Measurements from ENCODE around the gene MYO1B. TPM values are rescaled to one million over a fixed set of nuclear protein-coding genes. Genes with fewer than 3 reads are reported as not detected.

The MYO1B gene
- total RNA-seq, 1 experiment from 2014 or later: 80.3 TPM

DNA sequence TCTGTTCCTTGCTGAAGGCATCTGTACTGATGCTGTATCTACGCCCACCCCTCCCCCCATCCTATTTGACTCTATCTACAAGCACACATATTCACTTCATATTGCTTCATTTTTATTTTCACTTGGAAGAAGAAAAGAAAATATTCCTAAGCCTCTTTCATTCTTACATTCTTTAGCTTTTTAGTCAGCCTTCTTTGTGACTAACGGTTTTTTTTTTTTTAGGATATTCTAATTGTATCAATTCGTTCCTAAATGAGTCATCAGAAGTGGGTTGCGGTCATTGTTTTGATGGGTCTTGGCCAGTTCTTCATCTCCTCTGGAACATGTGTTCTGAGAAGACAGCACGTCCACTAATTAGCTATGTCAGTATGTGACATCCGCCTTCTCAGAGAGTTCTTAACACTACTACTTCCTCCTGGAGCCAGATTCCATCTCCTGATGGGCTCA lies 88.7 kb downstream of the MYO1B start:
- no TSS peak for BruUV-seq (replicated peaks)

DNA sequence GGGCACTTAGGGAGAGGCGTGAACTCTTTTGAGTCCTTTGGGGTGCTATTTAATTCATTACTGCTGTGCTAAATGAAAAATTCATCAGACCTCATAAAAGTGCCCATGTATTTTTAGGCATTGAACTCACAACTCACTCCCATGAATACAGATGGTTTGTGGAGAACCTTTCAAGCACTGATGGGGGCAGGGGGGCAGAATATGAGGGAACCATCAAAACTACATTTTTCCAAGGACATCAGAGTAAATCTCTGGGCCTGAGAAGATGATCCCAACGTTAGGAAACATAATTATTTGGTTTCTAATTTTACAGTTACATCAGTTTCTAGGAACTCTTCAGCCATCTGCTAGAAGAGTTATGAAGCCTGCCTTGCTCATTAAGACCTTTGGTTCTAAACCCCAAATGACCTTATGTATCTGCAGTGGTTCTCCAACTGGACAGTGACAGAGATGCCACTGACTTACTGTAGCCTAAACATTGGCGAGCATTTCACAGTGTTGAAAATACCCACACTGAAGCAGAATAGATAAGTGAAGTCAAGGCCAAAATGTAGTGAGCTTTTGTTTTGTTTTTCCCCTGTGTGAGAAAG lies 90.8 kb downstream of the MYO1B start:
- H3K27me3 Mint-ChIP-seq (ENCODE audit: insufficient read depth, unreplicated experiment): no peaks in the 10 kb centered on the region
- ChIA-PET POLR2A (no interaction called here), CTCF (no interaction called here)
- no peak overlapping the region for H3K4me3 Mint-ChIP-seq (ENCODE audit: unreplicated experiment)
- Histone ChIP-seq H3K4me1 (no peaks in the 10 kb centered on the region), H3K36me3 (ENCODE audit: control insufficient read depth, insufficient read depth, low read length) (no peaks in the 10 kb centered on the region), H3K27me3 (replicated peaks; ENCODE audit: control insufficient read depth, insufficient read depth, low read length) (no peaks in the 10 kb centered on the region), H3K9me3 (no peaks in the 10 kb centered on the region), H3K4me3 (ENCODE audit: low read depth, low read length) (no peak overlapping the region)
- no TSS peak for BruUV-seq (replicated peaks)
- H3K36me3 Mint-ChIP-seq (ENCODE audit: insufficient read depth, unreplicated experiment): peaks cover 12% of the 10 kb centered on the region
- no peak for DNase-seq
- H3K4me1 Mint-ChIP-seq (ENCODE audit: low read depth, unreplicated experiment): no peaks in the 10 kb centered on the region
- no peak overlapping the region for H3K27ac Mint-ChIP-seq (ENCODE audit: unreplicated experiment)
- intact Hi-C loops (cut with micrococcal nuclease; ENCODE audit: unreplicated experiment): no loop called here
- no peaks in the 10 kb centered on the region for H3K9me3 Mint-ChIP-seq (ENCODE audit: unreplicated experiment)
- TF ChIP-seq, protein P1, sequence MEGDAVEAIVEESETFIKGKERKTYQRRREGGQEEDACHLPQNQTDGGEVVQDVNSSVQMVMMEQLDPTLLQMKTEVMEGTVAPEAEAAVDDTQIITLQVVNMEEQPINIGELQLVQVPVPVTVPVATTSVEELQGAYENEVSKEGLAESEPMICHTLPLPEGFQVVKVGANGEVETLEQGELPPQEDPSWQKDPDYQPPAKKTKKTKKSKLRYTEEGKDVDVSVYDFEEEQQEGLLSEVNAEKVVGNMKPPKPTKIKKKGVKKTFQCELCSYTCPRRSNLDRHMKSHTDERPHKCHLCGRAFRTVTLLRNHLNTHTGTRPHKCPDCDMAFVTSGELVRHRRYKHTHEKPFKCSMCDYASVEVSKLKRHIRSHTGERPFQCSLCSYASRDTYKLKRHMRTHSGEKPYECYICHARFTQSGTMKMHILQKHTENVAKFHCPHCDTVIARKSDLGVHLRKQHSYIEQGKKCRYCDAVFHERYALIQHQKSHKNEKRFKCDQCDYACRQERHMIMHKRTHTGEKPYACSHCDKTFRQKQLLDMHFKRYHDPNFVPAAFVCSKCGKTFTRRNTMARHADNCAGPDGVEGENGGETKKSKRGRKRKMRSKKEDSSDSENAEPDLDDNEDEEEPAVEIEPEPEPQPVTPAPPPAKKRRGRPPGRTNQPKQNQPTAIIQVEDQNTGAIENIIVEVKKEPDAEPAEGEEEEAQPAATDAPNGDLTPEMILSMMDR (IDR thresholded peaks at IDR 0.05; ENCODE audit: insufficient read depth in 1 of 2, low read depth in 1 of 2, low read length in 1 of 2, severe bottlenecking in 1 of 2, unreplicated experiment in 1 of 2): no peak

More for the DNA sequence above, 88.7 kb downstream of the MYO1B start:
- Mint-ChIP-seq H3K4me1 (ENCODE audit: low read depth, unreplicated experiment) (peaks cover under 1% of the 10 kb centered on the region), H3K36me3 (ENCODE audit: insufficient read depth, unreplicated experiment) (peaks cover 25% of the 10 kb centered on the region), H3K9me3 (ENCODE audit: unreplicated experiment) (no peaks in the 10 kb centered on the region), H3K4me3 (ENCODE audit: unreplicated experiment) (no peak overlapping the region), H3K27me3 (ENCODE audit: insufficient read depth, unreplicated experiment) (no peaks in the 10 kb centered on the region), H3K27ac (ENCODE audit: unreplicated experiment) (no peak overlapping the region)
- no peaks in the 10 kb centered on the region for H3K4me1 ChIP-seq
- intact Hi-C loops (cut with micrococcal nuclease; ENCODE audit: unreplicated experiment): no loop called here
- CTCF ChIA-PET: no interaction called here
- no peaks in the 10 kb centered on the region for H3K9me3 ChIP-seq
- DNase-seq: no peak
- no peak overlapping the region for H3K4me3 ChIP-seq (ENCODE audit: low read depth, low read length)
- TF ChIP-seq, protein P1 (IDR thresholded peaks at IDR 0.05; ENCODE audit: insufficient read depth in 1 of 2, low read depth in 1 of 2, low read length in 1 of 2, severe bottlenecking in 1 of 2, unreplicated experiment in 1 of 2): no peak
- H3K36me3 ChIP-seq (ENCODE audit: control insufficient read depth, insufficient read depth, low read length): no peaks in the 10 kb centered on the region; the same call in 1 of the 2 replicates
- POLR2A ChIA-PET: no interaction called here
- no peaks in the 10 kb centered on the region for H3K27me3 ChIP-seq (replicated peaks; ENCODE audit: control insufficient read depth, insufficient read depth, low read length)

DNA sequence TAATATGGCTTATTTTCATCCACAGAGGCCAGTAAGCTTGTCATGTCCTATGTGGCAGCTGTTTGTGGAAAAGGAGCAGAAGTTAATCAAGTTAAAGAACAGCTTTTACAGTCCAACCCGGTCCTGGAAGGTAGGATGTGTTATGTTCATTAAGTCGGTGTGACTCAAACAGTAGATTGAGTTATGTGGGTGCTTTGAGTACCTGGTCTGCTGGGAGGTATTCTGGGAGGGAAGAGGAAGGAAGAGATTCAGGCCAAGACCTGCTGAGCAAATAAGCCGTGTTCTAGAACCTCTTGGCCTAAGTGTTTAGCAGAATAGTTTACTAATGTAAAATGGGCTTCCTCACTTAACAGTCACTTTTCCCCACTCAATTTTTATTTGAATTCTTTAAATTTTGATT lies 96.2 kb downstream of the MYO1B start:
- Histone ChIP-seq H3K9me3 (no peaks in the 10 kb centered on the region), H3K4me1 (no peaks in the 10 kb centered on the region), H3K27me3 (replicated peaks; ENCODE audit: control insufficient read depth, insufficient read depth, low read length) (no peaks in the 10 kb centered on the region), H3K36me3 (ENCODE audit: control insufficient read depth, insufficient read depth, low read length) (no peaks in the 10 kb centered on the region), H3K4me3 (ENCODE audit: low read depth, low read length) (no peak overlapping the region)
- Mint-ChIP-seq H3K27ac (ENCODE audit: unreplicated experiment) (no peak overlapping the region), H3K4me1 (ENCODE audit: low read depth, unreplicated experiment) (no peaks in the 10 kb centered on the region), H3K27me3 (ENCODE audit: insufficient read depth, unreplicated experiment) (no peaks in the 10 kb centered on the region), H3K9me3 (ENCODE audit: unreplicated experiment) (no peaks in the 10 kb centered on the region), H3K36me3 (ENCODE audit: insufficient read depth, unreplicated experiment) (peaks cover 21% of the 10 kb centered on the region), H3K4me3 (ENCODE audit: unreplicated experiment) (no peak overlapping the region)
- ChIA-PET POLR2A (no interaction called here), CTCF (no interaction called here)
- BruUV-seq (replicated peaks): no TSS peak
- intact Hi-C loops (cut with micrococcal nuclease; ENCODE audit: unreplicated experiment): no loop called here
- TF ChIP-seq, protein P1 (IDR thresholded peaks at IDR 0.05; ENCODE audit: insufficient read depth in 1 of 2, low read depth in 1 of 2, low read length in 1 of 2, severe bottlenecking in 1 of 2, unreplicated experiment in 1 of 2): no peak
- no peak for DNase-seq
